GM18498 (cell line): Measurements from ENCODE around the gene CX3CL1.
A peak's percentile ranks its signal among the peaks of the same experiment; 100 is the strongest.
"Not testable (repeated sequence)": the region's sequence is repeated elsewhere in the genome, so short reads cannot be mapped to it uniquely, and the experiment has no call there.

Experiments
- ATAC-seq: cut with Tn5 transposase; IDR thresholded peaks from one replicate; pipeline ENCODE4 v1.9.1; 2021; ENCODE audit warnings: mild to moderate bottlenecking, moderate library complexity; ENCODE audit not compliant: unreplicated experiment

Gene CX3CL1

DNA sequence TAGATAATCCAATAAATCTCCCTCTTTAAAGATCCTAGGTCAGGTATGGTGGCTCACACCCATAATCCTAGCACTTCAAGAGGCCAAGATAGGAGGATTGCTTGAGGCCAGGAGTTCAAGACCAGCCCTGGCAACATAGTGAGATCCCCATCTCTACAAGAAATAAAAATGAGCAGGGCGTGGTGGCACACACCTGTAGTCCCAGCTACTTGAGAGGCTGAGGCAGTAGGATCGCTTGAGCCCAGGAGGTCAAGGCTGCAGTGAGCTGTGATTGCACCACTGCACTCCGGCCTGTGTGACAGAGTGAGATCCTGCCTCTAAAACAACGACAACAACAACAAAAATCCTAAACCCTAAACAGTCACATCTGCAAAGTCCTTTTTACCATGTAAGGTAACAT, 15.7 kb upstream of the CX3CL1 start:
- ATAC-seq = no peak

DNA sequence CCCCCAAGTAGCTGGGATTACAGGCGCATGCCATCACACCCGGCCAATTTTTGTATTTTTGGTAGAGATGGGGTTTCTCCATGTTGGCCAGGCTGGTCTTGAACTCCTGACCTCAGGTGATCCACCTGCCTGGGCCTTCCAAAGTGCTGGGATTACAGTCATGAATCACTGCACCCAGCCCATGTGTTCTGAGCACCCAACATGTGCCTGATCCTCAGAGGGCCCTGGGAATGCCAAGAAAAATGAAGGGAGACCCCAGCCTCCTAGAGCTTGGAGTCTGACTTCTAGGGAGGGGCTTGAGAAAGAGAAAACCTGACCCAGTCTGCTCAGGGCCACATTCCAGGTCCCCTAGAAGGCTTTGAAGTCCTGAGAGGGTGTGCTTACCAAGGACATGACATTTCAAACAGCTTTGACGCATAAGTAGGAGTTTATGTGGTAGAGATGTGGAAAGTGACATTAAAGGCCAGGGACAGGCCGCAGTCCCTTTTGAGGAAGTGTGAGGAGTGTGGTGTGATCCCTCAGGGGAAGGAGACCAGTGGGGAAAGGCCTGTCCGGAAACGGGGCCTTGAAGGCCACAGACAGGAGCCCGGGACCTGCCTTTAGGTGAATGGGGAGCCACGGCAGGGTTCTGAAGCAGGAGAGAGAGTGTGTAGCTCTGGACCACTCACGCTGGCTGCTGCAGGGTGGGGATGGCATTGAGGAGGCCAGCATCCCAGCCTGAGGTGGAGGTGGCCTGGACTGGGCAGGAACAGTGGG, 14.8 kb upstream of the CX3CL1 start:
- ATAC-seq = no peak

DNA sequence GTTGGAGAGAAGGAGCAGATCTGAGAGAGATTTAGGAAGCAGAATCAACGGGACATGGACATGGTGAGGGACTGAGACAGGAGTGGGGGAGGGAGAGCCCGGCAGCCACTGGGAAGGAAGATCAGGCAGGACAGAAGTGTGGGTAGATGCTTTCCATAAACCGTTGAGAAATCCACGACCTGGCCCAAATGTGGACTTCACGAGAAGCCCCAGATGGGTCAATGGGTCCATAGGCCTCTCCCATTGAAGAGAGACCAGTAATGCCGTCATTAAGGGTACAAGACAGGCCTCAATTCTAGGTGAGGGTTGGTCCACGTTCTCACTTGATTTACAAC, 14.2 kb upstream of the CX3CL1 start:
- ATAC-seq = no peak

DNA sequence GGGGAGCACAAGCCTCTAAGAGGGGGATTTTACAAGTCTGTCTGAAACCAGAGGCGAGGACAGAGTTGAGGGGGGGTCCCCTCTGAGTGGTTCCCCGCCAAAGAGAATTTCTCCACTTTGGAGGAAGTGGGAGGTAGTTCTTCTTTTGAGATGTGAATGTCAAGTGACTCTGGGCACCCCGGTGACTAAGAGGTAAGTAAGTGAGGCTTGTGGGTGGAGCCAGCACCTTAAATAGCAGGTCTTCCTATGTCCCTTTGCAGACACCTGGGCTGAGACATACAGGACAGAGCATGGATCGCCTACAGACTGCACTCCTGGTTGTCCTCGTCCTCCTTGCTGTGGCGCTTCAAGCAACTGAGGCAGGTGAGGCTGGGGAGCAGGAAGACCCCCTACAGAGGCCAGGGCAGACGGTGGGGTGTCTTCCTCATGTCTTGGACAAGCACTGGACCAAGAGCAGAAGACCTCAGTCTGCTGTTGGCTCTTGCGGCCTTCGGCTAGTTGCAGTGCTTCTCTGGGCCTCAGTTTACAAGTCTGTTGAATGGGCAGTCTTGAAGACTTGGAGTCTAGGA, 13.7 kb upstream of the CX3CL1 start, which contains the start of gene CCL22:
TSS of gene CCL22 (plus strand) at position 257 of the 569 bp plus-strand sequence. CDS start at position 291, 34 bp downstream.
- peak; percentile 60 for ATAC-seq

DNA sequence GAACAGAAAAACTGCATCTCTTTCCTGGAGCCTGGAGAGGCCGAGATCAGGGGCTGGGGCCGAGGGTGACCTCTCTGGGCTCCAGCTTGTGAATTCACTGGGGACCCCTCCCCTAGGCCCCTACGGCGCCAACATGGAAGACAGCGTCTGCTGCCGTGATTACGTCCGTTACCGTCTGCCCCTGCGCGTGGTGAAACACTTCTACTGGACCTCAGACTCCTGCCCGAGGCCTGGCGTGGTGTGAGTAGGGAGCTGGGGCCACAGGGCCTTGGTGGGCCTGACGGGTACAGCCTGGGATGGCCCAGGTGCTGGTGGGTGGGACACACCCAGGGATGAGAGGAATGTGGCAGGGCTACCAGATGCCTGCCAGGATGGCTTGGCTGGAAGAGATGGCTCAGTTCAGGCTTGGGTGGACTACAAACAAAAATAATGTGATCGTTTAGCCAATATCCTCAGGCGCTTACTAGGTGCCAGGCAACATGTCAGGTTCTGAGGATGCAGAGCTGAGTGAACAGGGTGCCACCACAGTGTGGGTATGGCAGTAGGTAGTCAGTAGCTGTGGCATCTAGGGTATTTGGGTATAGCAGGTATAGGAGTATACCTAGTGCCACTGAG, 11.9 kb upstream of the CX3CL1 start:
- ATAC-seq = no peak

DNA sequence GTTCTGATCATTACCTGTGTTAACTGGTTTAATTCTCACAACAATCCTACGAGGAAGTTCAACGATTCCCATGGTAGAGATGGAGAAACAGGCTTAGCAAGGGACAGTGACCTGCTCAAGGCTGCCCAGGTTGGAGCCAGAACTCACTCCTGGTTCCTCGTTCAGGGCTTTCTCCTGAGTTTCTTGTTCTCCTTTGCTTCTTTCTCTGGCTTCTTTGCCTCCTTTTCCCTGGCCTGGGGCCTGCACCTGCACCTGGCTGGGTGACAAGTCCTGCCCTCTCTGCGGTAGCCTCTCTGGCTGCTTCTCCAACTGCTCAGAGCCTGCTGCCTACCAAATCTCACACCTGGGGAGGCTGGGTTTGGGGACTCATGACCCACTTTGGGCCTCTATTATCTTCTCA, 10.9 kb upstream of the CX3CL1 start:
- ATAC-seq = no peak

DNA sequence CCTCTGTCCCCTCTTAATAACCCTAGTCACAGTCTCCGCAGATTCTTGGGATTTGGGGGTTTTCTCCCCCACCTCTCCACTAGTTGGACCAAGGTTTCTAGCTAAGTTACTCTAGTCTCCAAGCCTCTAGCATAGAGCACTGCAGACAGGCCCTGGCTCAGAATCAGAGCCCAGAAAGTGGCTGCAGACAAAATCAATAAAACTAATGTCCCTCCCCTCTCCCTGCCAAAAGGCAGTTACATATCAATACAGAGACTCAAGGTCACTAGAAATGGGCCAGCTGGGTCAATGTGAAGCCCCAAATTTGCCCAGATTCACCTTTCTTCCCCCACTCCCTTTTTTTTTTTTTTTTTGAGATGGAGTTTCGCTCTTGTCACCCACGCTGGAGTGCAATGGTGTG, 8.1 kb upstream of the CX3CL1 start:
- no peak for ATAC-seq

DNA sequence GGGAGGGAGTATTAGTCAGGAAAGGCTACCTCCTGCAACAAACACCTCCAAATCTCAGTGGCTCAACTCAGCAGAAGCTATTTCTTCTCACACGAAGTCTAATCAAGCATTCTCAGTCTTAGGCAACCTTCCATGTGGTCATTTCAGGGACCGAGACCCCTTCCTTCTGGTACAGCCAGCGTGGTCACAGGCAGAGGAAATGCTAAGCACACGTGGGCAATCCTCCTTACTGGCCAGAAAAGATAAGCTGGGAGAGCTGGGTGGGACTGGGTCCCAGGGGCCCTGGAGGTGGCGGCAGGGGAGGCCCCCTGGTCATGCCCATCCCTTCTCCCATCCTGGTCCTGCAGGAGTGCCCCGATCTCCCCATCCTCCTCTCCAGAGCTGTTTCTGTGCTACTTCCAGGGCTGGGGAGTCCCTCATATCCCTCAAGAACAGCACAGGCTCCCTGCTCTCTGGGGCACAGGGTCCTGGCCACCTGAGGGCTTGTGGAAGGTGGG, 5.7 kb upstream of the CX3CL1 start:
- ATAC-seq = no peak

DNA sequence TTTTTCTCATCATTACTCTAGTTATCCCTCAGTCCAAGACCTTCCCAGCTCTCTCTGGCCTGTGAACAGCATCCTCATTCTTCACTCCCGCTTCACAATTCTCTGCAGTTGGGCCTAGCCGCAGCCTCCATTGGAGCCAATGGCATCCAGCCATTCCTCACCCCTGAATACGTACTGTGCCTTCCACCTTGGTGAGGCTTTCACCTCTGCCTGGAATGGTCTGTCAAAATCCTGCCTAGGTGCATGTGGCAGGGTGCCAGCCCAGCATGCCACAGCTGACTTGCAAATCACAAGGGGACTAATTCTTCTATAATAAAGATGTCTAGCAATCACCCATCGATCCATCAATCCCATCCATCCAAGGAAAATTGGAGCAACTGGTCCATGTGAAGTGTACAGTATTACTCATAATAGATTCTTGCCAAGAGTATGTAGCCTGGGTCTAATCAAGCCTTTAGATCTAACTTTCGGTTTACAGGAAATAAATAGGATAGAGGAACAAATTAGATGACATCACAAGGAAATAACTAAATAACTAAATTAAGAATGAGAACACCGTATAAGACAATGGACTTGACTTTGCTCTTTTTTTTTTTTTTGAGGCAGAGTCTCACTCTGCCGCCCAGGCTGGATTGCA, 5.1 kb upstream of the CX3CL1 start:
- no peak for ATAC-seq

DNA sequence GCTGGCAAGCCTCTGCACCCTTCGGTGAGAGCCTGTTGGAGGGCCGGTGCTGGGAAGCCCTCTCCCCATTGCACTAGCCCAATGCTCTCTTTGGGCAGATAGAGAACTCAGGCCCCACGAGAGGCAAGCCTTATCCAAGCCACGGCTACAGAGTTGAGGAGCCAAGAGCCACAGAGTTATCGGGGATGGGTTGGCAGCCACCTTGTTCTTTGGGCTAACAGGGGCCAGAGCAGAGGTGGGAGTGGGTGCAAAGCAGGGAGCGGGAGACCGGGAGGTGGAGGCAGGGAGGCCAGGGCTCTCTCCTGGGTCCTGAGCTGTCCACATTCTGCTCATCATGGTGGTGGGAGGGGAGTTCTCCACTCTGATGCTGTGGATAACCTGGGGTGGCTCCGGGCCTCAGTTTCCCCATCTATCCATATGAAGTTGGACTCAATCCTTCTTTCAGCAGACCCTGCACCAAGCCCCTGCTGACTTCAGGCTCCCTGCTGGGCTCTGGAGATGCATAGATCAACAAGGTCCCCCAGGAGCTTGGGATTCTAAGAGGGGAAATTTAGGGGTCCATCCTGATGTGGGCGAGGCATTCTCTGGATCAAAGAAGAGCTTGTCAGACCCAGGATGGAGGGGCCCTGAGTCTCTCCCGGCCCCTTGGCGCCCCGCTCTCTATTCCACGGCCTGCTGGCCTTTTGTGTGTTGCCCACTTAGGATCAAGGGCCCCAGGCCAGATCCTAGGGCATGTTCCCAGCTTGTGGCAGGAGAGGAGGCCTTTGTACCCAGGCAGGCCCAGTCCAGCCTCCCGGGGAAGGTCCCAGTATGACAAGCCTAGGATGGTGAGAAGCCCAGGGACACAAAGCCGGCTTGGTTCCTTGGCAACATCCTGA, 557 bp upstream of the CX3CL1 start:
- no peak for ATAC-seq

DNA sequence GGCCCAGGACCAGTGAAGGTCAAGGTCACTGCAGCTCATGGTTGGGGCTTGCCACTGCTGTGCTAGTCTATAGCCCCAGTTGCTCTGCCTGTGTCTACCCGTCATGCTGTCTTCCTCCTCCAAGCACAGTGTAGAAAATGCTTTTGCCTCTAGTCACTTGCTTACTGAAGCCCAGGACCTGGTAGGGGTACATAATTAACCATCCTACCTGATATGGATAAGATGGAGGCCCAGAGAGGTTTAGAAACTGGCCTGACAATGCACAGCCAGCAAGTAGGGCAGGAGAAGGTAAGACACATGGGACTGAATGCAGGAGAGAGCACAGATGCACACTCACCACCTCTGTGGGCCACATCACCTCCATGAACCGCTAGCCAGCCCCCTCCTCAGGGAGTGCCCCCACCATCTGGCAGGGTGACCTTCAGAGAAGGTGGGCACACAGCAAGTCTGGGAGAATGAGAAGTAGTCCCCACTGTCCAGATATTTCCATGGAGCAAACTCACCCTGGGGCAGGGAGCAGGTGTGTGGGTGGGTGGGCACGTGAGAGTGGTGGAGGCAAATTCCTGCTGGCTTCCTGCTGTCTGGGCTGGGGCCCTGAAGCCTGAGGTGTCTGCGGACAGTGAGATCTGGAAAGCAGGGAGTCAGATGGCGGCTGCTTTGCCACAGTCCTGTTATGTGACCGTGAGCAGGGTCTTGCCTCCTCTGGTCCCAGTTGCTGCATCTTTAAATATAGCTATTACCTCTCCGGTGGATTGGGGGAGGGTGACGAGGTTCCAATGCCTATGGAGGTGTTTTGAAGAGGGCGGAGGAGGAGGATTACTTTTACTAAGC, 1.0 kb downstream of the CX3CL1 start:
- no peak for ATAC-seq

DNA sequence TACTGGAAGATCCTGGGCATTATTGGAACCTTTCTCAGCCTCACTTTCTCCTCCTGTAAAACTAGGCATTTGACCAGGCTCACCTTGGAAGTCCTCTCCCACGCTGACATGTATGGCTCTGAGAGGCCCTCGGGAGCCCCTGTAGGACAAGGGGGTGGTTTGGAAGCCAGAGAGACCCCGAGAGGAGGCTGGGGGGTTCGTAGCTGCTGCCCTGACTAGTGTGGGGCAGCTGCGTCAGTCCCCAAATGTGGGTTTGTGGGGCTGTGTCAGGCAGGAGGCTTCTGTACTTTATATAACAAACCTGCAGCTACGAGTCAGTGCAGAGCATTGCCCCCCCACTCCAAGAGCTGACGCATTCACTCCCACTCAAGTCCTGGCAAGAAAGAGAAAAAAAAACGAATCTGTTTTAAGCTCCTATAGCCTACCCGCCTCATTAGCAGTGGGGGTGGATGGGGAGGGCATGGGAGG, 1.8 kb downstream of the CX3CL1 start:
- no peak for ATAC-seq

DNA sequence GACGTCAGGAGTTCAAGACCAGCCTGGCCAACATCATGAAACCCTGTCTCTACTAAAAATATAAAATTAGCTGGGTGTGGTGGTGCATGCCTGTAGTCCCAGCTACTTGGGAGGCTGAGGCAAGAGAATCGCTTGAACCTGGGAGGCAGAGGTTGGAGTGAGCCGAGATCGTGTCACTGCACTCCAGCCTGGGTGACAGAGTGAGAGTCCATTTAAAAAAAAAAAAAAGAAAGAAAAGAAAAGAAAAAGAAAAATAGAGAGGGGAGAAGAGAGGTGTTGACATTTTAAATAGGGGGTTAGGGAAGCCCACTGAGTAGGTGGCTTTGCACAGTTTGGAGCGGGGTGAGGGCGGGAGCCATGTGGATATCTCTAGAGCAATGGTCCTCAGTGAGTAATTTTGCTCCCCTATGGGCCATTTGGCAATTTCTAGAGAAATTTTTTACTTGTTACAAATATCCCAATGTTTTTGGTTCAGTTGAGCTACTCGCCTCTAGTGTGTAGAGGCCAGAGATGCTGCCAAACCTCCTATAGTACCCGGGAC, 2.7 kb downstream of the CX3CL1 start:
- ATAC-seq = not testable (repeated sequence)

DNA sequence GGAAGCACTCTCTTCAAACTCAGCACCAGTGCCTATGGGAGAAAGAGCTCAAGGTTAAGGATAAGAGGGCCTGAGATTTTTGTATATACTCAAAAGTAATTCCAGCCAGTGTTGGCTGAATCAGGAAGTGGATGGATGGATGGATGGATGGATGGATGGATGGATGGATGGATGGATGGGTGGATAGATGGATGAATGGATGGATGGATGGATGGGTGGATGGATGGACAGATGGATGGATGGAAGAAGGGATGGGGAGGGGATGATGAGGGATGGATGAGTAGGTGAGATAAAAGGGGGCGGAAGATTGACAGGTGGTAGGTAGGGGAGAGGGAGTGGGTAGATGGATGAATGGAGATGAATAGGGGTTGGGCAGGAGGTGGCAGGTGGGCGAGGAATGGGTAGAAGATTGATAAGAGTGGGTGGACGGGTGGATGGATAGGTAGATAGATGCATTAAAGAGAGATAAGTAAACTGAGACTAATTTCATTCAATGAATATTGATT, 4.1 kb downstream of the CX3CL1 start:
- ATAC-seq = no peak

DNA sequence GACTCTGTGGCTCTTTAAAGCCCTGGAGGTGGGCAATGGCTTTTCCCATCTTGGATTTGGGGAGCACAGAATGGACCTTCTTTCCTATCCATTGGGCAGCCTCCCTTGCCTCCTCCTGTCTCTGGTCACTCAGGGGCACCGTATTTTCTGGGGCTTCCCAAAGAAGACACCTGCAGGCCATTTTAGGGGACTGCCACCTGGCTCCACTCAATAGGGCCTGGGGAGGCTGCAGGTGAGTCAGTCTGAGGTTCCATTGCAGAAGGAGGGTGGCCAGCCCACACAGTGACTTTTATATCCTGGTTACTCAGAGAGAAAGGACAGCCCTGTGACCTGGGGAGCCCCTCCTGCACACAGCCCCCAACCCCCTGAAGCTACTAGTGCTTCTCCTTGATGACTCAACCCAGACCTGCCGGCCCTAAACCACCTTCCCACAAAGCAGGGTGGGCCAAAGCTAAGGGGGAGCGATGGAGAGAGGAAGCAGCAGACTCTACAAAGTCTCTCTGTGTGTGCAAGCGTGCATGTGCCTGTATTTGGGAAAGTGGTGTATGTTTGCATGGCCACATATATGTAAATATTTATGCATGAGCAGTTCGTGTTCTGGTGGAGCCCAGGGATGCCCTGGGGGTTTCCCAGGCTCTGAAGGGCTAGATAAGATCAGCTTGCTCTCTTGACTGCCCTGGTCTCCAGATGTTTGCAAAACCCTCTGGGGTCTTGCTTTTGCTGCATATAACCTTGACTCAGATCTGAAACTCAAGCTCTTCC, 5.0 kb downstream of the CX3CL1 start:
- ATAC-seq = peak; percentile 73

DNA sequence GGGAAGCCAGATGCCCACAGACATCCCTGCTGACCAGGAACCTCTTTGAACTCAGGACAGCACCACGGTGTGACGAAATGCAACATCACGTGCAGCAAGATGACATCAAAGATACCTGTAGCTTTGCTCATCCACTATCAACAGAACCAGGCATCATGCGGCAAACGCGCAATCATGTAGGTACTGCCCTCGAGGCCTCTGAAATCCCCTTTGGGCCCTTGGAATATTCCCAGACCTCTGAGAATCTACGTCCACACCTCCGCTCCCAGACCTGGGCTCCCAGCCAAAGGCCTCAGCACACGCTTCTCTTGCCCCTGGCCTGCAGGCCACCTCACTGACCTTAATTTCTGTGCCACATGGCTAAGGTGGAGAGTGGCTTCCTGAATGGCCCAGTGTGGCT, 7.3 kb downstream of the CX3CL1 start:
- ATAC-seq = no peak

DNA sequence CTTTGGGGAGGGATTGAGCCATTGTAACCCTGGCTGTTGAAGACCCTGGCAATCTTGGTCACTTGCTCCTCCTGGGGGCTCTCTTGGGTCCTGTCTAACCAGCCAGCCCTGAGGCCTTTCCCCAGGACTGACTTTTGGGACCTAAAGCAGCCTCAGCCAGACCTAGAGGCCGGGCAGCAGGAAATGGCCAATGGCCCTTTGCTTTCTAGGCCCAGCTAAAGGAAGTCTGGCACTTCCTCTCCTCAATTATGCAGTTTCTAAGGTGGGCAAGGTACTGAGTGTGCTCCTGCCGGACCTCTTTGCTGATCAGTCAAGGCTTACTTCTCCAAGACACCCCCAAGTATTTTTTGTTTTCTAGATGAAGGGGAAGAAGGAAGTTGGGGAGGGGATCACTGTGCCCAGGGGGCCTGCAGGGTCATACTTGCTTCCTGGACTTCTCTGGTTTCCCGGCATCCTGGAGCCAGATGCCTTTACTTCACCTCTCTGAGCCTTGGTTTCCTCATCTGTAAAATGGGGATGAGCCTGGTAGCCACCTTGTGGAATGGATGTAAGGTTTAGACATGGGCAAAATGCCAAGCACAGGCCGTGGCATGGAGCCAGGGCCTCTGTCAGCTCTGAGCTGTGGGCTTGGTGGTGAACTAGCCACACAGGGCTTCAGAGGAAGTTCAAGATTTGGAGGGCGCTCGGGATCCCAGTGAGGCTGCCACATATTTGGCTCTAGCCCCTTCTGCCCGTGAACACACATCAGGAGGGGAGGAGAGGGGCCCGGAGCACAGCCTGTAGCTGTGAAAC, 8.6 kb downstream of the CX3CL1 start:
- ATAC-seq = no peak
